HG03135 (cell line): ENCODE data around the gene RETN.

ENCODE experiments used
- ATAC-seq: cut with Tn5 transposase; IDR thresholded peaks from one replicate; pipeline ENCODE4 v1.9.1; 2021; ENCODE audit warnings: mild to moderate bottlenecking, moderate library complexity; ENCODE audit not compliant: unreplicated experiment

RETN gene

DNA sequence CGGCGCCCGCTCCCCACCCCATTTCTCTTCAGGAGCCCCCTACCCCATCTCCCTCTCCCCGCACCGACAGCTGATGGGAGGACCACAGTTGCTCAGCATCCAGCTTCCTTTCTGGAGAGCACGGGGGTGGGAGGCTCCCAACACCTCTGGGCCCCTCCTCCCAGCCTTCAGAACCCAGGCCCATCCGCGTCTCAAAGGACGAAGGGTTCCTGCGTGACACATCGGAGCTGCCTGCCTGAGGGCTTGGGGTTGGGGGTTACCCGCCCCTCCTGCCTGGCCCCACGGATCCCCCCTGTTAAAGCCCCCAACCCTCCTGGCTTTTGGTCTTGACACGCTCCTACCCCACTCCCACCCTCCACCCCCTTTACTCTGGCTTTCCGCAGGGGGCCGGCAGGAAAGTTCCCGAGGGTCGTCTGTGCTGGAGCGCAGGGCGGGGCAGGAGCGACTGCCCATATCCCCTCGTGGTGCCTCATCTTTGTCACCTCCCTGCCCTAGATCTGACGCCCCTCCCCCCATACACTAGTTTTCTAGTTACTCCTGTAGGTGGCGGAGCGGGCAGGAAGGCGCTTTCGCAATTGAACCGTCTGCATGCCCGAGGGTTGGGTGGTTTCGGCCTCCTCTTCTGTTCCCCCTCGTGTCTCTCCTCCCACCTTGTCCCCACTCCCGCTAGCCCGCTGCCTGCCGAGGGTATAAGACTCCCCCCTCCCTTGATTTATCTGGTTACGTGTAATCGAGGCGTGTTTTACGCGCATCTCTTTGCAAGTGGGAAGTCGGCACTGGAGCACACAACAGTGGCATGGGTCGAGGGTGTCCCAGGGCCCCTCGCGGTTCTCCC is 12.7 kb downstream of the RETN start:
- peak; percentile 32 for ATAC-seq

DNA sequence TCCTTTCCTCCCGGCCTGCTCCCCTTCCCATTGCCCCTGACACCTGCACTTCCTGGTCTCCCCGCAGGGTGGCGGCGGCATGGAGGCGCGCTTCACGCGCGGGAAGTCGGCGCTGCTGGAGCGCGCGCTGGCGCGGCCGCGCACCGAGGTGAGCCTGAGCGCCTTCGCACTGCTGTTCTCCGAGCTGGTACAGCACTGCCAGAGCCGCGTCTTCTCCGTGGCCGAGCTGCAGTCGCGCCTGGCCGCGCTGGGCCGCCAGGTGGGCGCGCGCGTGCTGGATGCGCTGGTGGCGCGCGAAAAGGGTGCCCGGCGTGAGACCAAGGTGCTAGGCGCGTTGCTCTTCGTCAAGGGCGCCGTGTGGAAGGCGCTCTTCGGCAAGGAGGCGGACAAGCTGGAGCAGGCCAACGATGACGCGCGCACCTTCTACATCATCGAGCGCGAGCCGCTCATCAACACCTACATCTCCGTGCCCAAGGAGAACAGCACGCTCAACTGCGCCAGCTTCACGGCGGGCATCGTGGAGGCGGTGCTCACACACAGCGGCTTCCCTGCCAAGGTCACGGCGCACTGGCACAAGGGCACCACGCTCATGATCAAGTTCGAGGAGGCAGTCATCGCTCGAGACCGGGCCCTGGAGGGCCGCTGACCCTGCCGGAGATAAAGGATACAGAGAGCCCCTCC is 13.5 kb downstream of the RETN start:
- no peak for ATAC-seq

DNA sequence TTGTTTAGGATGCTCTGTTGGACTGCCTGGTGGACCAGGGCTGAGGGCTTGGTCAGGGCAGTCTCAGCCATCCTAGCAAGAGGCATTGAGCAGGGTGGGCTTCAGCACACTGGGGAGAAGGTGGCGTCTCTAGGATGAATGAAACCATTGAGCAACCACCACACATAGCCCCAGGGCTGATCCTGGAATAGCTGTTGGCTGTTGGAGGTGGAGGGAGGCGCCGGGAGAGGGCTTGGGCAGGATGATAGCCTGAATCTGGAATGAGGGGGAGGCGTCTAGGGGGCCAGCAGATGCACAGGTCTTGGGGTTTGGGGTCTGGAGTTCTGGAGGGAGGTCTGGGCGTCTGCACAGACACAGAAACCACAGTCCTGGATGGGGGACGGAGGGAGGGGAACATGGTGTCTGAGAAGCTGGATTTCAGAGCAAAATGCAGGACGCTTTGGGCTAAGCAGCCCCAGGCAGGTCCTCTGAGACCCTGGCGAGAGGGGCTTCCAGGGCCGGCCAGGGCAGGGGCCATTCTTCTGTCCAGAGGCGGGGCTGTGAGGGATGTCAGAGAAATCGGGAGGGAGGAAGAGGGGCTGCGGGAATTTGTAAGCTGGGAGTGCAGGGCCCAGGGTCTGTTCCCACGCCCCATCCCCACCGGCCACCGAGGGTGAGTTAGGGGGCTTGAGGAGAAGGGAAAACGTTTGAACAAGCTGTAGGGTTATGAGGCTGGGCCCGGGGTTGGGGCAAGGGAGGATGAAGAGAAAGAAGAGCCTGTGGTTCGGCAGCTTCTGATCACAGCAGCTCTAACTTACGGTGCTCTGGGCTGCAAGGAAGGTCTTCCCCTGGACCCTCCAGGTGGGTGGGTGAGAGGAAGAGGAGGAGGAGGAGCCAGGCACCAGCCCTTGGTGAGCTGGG is 16.9 kb downstream of the RETN start:
- ATAC-seq: no peak

DNA sequence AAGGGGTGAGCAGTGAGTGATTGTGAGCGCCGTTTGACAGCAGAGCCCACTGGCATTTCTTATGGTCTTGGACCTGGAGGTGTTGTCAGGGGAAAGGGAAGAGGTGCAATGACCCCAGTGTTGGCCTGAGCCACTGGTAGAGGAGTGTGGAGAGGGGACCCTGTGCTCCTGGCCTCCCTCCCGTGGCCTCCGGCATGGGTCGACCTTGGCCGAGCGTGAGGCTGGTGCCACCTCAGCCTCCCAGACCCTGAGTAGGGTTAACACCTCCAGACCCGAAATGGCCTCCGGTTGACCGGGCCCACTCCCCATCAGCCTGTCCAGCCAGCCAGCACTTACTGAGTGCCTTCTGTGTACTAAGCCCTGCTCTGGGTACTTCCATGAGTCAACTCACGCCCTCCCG is 18.3 kb downstream of the RETN start:
- ATAC-seq: no peak

DNA sequence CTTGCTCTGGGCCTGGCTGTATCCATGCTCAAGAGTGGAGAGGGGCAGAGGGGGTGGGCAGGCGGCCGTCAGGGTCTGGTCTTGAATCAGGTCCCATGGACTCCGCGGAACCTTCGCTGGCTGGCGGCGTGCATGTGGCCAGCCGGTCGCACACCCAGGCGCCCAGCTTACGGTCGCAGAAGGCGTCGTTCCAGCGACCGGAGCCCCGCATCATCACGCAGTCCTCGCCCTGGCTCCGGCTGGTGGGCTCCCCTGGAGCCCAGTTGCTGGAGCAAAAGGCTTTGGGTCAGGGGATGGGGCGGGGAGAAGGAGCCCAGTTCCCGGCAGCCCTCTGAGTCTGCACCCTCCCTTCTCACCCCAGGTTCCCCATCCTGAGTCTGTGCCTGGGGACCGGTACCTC is 20.3 kb downstream of the RETN start:
- no peak for ATAC-seq

DNA sequence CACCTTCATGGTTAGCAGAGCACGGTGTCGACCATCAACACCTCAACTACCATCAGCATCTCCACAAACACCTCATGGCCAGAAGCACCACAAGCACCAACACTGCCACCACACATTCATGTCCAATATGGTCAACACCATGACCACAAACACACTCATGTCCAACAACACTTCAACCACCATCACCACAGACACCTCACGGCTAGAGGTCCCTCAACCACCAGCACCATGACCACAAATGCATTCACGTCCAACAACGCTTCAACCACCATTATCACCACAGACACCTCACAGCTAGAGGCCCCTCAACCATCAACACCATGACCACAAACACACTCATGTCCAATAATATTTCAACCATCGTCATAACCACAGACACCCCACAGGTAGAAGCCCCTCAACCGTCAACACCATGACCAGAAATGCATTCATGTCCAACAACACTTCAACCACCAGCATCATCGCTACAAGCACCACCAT is 22.0 kb downstream of the RETN start:
- ATAC-seq: no peak

DNA sequence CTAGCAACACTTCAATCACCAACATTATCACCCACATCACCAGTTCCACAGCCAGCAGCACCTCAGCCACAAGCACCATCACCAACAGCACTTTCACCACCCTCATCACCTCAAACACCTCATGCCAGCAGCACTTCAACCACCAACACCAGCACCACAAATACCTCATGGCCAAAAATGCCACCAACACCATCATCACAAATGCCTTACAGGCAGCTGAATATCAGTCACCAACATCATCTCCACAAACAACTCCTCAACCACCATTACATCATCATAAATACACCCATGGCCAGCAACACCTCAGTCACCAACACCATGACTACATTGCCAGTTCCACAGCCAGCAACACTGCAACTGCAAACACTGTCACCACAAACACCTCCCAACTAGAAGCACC is 22.6 kb downstream of the RETN start:
- no peak for ATAC-seq

DNA sequence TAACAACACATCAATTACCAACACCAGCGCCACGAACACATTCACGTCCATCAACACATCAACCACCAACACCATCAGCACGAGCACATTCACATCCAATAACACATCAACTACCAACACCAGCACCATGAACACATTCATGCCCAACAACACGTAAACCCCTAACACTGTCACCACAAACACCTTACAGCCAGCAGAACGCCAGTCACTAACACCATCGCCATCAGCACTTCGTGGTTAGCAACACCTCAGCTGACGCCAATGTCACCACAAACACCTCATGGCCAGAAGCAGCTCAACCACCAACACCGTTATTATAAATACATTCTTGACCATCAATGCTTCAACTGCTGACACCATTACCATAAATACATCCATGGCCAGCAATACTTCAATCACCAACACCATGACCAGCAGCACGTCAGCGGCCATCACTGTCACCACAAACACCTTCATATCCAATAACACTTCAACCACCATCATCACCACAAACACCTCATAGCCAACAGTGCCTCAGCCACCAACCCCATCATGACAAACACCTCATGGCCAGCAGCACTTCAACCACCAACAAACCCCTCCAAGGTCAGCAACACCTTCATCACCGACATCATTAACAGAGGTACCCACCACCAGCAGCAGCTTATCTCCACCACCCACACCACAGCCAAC is 23.7 kb downstream of the RETN start:
- ATAC-seq: no peak

DNA sequence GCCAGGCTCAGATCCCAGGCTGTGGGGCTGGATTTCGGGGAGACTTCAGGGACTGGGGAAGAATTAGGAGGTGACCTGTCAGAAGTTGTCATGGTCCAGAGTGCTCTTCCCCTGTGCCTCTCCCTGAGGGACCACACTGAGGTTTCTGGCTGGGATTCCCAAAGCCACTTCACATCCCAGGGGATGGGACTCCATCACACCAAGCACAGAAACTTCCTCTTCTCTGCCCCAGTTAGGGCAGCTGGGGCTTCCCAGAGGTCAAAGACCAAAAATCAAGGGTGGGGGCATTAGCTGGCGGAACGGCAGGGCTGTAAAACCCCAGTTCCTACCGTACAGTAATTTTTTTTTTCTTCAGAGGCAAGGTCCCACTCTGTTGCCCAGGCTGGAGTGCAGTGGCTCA is 25.6 kb downstream of the RETN start:
- ATAC-seq: no peak

DNA sequence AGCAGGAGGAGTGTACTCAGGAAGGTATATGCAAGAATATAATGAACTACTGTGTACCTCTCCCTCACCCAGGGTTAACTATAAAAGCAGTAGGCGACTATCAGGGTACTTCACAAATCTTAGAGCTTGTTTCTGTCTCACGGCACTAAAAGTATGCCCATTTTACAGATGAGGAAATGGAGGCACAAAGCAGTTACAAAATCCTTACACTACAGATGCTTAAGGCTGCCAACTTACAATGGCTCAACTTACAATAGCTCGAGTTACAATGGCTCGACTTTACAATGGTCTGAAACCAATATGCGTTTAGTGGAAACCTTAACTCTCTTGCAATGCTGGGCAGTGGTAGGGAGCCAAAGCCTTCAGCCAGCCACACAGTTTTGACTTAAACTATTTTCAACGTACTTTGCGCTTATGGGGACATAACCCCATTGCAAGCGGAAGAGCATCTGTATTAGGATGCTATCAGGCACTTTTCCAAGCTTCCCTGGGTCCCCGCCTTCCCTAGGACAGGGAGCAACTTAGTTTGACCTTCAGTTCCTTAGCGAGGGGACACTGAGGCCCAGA is 29.0 kb downstream of the RETN start:
- no peak for ATAC-seq

DNA sequence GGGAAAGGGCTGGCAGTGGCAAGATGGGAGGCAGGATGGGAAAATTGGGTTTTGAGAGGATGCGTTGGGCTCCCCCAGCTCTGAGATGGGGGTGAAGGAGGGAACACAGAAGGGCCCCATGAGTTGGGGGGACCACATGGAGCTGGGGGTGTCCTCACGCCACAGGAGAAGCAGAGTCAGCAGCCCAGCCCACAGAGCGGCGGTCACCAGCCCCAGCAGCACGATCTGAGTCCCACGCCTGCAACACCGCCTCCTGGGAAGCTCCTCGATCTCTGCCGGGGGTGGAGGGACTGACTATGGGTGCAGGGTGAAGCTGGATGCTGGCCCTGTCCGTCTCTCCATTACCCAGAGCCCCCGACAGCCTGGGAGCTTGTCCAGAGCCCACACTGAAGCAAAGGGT is 29.7 kb downstream of the RETN start:
- no peak for ATAC-seq

DNA sequence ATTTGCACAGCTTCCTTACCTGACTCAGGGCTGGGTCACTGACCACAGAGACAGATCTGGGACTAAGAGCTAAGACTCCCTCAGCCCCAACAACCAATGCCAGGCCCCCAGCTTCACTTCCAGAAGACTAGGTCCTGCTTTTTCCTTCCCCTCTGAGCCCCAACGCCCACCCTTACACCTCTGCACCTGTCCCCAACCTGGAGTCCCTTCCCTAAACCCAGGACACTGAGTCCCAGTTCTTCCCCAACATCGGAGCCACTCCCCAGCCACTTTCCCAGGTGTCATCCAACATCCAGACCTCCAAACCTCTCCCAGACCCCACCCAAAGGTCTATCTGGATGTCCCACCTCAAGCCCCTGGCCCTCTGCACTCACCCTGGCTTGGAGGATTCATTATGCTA is 30.2 kb downstream of the RETN start:
- no peak for ATAC-seq

DNA sequence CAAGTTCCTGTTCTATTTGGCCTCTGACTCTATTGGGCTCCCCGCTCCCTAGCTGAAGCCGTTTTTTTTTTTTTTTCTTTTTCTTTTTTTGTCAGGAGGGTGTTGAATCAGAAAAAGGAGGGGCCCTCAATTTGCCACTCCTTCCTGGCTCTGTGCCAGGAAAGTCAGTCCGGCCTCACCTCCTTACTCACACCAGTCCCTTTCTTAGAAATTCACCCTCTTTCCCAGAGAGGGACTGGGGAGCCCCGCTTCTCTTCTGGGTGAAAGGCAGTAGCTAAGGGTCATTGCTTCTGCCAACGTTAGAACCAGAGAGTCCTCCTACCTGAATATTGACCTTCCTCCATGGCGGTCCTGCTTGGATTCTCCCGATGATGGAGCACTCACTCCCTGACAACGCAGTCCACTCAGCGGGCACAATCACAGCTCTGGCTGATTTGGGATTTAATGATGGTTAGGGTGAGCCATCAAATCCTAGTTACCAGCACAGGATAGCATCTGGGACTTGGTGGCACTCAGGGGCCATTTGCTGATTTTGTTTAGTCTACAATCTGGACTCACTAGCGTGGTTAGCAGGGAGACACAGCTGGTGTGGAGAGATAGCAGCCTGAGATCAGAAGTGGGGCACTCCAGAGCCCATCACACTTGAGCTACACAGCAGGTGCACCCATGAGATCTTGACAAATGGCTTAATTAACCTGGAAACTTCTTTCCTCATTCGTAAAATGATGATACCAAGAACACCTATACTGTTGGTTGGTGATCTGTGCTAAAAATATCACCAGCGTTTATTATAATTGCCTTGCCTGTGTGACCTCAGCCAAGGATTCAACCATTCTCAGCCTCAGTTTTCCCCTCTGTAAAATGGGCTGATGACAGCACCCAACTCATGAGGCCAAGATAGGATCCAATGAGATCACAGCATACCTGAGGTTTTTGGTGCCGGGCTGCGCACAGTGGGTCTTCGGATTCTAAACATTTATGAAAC is 30.9 kb downstream of the RETN start:
- ATAC-seq: no peak

DNA sequence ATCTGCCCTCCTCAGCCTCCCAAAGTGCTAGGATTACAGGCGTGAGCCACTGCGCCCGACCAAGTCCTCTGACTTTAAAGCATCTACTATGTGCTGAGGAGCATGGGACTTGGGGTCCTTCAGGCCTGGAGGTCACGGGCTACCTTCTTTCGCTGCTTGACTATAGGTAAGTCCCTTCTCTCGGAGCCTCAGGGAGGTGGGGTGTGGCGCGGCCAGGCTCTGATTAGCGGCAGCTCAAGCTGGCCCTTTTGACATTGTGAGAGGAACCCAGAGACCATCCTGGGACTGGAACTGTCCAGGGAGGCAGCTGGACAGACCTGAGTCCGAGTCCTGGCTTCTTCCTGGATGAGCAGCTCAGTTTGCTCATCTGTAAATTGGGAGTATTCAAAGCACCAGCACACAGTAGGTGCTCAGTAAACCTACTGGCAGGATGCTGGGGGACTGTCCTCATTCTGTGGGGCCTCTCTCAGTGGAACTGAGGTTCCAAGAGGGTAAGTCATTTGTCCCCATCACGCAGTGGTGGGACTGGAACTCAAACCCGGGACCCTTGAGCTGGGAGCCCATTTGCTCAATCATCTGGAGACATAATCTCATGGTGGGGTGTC is 32.3 kb downstream of the RETN start:
- no peak for ATAC-seq

DNA sequence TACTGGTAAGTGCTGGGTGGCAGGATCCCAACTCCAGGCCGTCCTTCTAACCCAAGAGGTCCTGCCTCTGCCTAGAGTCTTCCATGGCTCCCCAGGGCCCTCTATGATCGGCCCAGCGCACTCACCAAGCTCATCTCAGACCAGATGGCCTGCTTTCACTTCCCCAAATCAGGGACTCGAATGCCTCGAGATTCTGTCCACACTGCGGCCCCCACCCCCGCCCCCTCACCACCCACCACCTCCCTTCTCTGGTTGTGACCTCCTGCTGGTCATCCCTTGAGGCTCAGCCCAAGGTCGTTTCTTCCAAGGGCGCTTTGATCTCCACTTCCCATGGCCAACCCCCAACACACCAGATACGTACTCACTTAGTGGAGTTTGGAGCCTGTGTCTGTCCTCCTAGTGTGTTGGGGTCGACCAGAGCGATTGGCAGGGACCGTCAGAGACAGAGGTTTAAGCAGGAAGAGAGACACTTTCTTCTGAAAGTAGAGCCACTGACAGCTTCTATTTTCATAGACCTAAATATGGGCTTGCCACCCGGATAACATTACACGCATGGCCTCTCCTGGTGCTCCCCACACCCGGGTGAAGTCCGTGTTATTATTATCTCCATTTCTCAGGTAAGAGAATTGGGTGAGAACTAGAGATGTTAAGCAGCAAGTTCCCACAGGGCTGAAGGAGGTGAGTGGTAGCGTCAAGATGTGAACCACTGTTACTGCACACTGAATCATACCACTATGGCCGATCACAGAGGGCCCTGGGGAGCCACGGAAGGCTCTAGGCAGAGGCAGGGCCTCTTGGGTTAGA is 33.0 kb downstream of the RETN start, which contains the start of gene FCER2:
TSS of gene FCER2 (minus strand) at position 478 of the 804 bp plus-strand sequence. CDS start 2,371 bp downstream, outside the sequence.
- peak; percentile 45 for ATAC-seq

DNA sequence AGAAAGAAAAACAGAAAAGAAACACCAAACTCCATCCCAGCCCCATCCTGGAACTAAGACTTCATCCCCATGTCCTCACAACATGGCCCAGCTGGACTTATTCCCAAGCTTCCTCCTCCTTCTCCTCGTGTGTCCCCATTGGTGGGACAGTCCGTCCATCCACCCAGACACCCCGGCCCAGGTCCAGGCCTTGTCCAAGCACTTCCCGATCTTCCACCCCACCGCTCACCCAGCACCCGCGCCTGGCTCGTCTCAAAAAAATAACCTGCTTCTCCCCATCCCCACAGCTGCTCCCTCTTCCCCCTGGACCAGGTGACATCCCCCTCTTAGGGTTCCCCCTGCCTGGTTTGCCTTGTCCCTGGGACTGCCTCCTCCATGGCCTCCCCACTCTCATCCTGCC is 34.5 kb downstream of the RETN start:
- no peak for ATAC-seq

DNA sequence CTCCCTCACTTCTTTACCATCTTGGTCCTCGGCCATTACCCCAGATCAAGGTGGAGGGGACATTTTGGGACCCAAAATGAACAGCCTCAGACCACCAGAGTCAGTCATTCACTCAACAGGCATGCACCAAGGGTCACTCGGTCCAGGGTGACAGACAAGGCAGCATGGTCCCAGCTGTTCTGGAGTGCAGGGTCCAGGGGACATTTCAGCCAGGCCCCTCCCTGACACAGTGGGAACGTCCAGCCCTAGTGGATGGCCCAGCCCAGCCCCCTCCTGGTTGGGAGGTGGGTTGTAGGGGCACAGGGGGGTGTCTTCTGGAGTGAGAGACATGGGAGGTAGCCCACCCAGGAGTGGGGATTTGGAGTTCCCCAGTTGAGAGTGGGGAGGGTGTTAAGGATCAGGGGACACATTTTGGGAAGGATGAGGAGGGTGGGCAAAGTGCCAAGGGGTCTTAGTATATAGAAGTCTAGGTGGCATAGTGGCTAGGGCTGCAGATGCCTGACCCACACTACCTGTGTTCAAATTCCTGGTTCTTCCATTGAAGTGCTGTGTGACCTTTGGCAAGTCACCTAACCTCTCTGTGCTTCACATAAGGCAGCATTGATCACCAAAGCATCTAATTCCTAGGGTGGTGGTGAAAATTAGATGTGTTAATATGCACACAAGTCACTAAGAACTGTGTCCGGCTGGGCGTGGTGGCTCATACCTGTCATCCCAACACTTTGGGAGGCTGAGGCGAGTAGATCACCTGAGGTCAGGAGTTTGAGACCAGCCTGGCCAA is 35.6 kb downstream of the RETN start:
- no peak for ATAC-seq
